Left ventricle myocardium inferior (tissue), 1 donor: ENCODE measurements around the gene SPTY2D1. TPM values are rescaled to one million over a fixed set of nuclear protein-coding genes. Genes with fewer than 3 reads are reported as not detected.

ENCODE experiments used
- DNase-seq: peaks from one replicate; pipeline ENCODE4 v3.0.0-alpha.2; 2020
- H3K27ac ChIP-seq: fragments of 200-600 bp; replicated peaks from 2 replicates; pipeline ENCODE4 v1.8.0; 2021
- H3K27me3 ChIP-seq: fragments of 200-600 bp; 2 replicates; pipeline ENCODE4 v1.8.0; 2021; ENCODE audit warnings: low read depth
- H3K36me3 ChIP-seq: fragments of 200-600 bp; 2 replicates; pipeline ENCODE4 v1.8.0; 2021
- H3K4me1 ChIP-seq: fragments of 200-600 bp; 2 replicates; pipeline ENCODE4 v1.8.0; 2021
- H3K4me3 ChIP-seq: fragments of 200-600 bp; 2 replicates; pipeline ENCODE4 v1.8.0; 2021; ENCODE audit warnings: mild to moderate bottlenecking, moderate library complexity
- H3K9me3 ChIP-seq: fragments of 200-600 bp; replicated peaks from 2 replicates; pipeline ENCODE4 v1.8.0; 2021
- intact Hi-C: fragments of 100-400 bp; cut with micrococcal nuclease; formaldehyde crosslinking; loops from one replicate; pipeline ENCODE4 v1.11.0; 2022
- total RNA-seq: library from RNA; stranded (reverse); fragmentation: NEBNext Ultra II Directional; extraction: Animal tissue kit (Norgen Biotek cat#: 25700); gene quantifications from one replicate; pipeline ENCODE4 v1.2.1, GENCODE V29; 2021
- TF ChIP-seq, protein P1 (sequence below): fragments of 200-600 bp; IDR thresholded peaks from 2 replicates; pipeline ENCODE4 v1.8.0; 2021; ENCODE audit warnings: antibody characterized with exemption, mild to moderate bottlenecking, borderline replicate concordance
- donor health status: DM: no; HTN: yes; CAD: no; lungs with severe emphysema.

SPTY2D1 gene
- total RNA-seq, 1 donor from 2014 or later, result 8.7 TPM

DNA sequence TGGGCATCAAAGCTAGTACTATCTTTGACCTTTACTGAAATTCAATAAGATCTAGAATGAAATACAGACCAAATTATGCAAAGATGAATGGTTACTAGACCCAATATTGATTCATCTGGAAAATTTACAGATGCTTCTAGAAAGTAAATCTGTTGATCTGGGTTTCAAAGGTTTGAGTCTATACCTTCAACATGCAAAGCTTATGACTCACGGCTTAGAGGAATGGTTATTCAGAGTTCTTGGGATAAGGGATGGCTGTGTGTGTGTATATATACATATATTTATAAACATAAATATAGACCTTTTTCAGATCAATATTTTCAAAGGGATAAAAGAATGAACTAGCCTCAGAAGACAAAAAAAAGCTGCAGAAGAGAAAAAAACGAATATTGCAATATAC, 1.3 kb downstream of the SPTY2D1 start:
- TF ChIP-seq, protein P1, sequence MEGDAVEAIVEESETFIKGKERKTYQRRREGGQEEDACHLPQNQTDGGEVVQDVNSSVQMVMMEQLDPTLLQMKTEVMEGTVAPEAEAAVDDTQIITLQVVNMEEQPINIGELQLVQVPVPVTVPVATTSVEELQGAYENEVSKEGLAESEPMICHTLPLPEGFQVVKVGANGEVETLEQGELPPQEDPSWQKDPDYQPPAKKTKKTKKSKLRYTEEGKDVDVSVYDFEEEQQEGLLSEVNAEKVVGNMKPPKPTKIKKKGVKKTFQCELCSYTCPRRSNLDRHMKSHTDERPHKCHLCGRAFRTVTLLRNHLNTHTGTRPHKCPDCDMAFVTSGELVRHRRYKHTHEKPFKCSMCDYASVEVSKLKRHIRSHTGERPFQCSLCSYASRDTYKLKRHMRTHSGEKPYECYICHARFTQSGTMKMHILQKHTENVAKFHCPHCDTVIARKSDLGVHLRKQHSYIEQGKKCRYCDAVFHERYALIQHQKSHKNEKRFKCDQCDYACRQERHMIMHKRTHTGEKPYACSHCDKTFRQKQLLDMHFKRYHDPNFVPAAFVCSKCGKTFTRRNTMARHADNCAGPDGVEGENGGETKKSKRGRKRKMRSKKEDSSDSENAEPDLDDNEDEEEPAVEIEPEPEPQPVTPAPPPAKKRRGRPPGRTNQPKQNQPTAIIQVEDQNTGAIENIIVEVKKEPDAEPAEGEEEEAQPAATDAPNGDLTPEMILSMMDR, result no peak
- Histone ChIP-seq H3K4me1 (peaks cover 56% of the 10 kb centered on the region), H3K27ac (no peak overlapping the region), H3K9me3 (no peaks in the 10 kb centered on the region), H3K27me3 (no peaks in the 10 kb centered on the region), H3K36me3 (no peaks in the 10 kb centered on the region), H3K4me3 (peak overlapping the region; percentile 86)
- no peak for DNase-seq
- intact Hi-C loops, result loop anchor here (10.0 kb wide), 1 partner anchor 62 kb away; the partner anchor contains the start of gene TMEM86A

DNA sequence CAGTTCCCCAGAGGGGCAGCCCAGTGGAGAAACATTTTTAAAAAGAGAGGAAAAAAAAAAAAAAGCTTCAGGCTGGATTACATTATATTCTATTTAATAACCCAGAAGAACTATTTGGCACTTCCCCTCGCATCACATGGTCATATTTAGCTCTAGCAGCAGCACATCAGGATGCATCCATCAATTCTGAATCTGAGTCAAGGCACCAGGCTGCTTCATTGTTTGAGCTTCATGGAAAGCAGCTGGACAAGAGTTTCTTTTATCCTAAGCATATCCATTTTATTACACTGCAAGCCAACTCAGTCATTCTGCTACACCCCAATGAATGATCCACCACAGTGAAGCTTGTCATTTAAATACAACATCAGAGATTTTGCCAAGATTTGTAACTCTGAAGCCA, 10.0 kb downstream of the SPTY2D1 start:
- H3K4me1 ChIP-seq, result peaks cover 25% of the 10 kb centered on the region
- no peaks in the 10 kb centered on the region for H3K36me3 ChIP-seq
- no peaks in the 10 kb centered on the region for H3K27me3 ChIP-seq
- TF ChIP-seq, protein P1, result no peak
- no peak overlapping the region for H3K27ac ChIP-seq
- intact Hi-C loops, result no loop called here
- peaks cover 5% of the 10 kb centered on the region for H3K9me3 ChIP-seq
- no peak for DNase-seq
- H3K4me3 ChIP-seq, result no peak overlapping the region

DNA sequence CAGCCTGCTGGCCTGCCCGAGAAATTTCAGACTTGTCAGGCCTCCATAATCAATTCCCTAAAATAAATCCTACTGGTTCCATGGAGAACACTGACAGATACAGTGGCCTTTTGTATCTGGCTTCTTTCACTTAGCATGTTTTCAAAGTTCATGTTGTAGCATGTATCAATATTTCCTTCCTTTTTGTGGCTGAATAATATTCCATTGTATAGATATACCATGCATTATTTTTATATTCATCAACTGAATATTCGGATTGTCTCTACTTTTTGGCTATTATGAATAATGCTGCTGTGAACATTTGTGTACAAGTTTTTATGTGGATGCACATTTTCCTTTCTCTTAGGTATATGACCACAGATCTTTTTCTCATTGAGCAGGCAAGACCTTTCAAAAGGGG, 10.4 kb downstream of the SPTY2D1 start:
- no peaks in the 10 kb centered on the region for H3K36me3 ChIP-seq
- peaks cover 25% of the 10 kb centered on the region for H3K4me1 ChIP-seq
- no peak for DNase-seq
- H3K27me3 ChIP-seq, result no peaks in the 10 kb centered on the region
- TF ChIP-seq, protein P1, result no peak
- H3K27ac ChIP-seq, result no peak overlapping the region
- intact Hi-C loops, result no loop called here
- H3K9me3 ChIP-seq, result peaks cover 5% of the 10 kb centered on the region
- H3K4me3 ChIP-seq, result no peak overlapping the region

DNA sequence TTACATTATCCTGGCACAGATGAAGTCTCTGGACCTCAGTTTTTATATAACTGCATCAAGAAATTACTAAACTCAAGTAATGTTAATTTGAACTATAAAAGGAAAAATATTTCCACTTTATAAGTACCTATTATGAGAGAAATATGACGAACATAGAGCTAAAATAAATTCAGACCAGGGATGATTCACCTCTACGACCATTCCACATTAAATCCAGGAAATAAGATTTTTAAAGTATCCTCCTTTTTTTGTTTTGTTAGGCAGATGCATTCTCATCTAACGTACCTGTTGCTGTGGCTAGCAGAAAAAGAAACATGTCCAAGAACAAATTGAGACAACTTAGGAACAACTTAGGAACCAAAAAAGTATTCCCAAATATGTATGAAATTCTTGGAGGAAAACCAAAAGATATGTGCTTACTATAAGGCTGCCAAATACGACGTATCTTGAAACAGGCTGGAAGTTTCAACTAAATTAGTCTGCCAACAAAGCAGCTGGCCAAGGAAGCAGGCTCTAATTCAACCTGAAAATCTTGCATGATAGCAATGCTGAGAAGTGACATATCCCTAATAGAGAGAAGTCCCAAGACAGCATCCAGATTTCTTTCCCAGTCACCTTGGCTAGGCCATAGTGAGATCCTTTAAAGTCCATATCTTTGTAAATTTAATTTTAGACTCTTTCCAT, 15.7 kb downstream of the SPTY2D1 start:
- H3K9me3 ChIP-seq, result peaks cover under 1% of the 10 kb centered on the region
- intact Hi-C loops, result no loop called here
- H3K27ac ChIP-seq, result peak overlapping the region; percentile 66
- H3K36me3 ChIP-seq, result peaks cover 22% of the 10 kb centered on the region
- TF ChIP-seq, protein P1, result no peak
- H3K27me3 ChIP-seq, result no peaks in the 10 kb centered on the region
- H3K4me3 ChIP-seq, result no peak overlapping the region
- H3K4me1 ChIP-seq, result peaks cover 21% of the 10 kb centered on the region
- DNase-seq, result no peak

DNA sequence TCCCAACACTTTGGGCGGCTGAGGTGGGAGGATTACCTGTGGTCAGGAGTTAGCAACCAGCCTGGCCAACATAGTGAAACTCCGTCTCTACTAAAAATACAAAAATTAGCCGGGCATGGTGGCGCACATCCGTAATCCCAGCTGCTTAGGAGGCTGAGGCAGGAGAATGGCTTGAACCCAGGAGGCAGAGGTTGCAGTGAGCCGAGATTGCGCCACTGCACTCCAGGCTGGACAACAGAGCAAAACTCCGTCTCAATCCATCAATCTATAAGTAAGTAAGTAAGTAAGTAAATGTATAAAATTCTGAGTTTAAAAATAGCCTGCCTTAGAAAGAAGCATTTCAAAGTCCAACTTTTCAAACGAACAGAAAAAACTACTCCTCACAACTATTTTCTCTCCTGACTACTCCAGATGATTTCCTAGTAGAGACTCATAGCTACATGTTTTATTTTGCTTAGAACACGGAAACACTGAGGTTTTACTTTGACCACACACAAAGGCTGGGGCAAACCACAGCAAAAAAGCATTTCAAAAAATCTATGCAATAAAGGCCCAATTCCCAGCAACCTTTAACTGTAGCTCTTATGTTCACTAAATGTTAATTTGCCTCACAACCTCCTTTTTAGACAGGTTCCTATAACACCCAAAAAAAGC, 16.3 kb downstream of the SPTY2D1 start:
- no peak overlapping the region for H3K4me3 ChIP-seq

More for the DNA sequence above, 16.3 kb downstream of the SPTY2D1 start:
- Histone ChIP-seq H3K4me1 (peaks cover 21% of the 10 kb centered on the region), H3K27me3 (no peaks in the 10 kb centered on the region), H3K9me3 (no peaks in the 10 kb centered on the region), H3K36me3 (peaks cover 22% of the 10 kb centered on the region), H3K27ac (peak overlapping the region; percentile 66)
- DNase-seq, result no peak
- TF ChIP-seq, protein P1, result no peak
- intact Hi-C loops, result no loop called here
